Measurements from ENCODE around the gene CEACAM19.
"Not testable (repeated sequence)": the region's sequence is repeated elsewhere in the genome, so short reads cannot be mapped to it uniquely, and the experiment has no call there.

The CEACAM19 gene

DNA sequence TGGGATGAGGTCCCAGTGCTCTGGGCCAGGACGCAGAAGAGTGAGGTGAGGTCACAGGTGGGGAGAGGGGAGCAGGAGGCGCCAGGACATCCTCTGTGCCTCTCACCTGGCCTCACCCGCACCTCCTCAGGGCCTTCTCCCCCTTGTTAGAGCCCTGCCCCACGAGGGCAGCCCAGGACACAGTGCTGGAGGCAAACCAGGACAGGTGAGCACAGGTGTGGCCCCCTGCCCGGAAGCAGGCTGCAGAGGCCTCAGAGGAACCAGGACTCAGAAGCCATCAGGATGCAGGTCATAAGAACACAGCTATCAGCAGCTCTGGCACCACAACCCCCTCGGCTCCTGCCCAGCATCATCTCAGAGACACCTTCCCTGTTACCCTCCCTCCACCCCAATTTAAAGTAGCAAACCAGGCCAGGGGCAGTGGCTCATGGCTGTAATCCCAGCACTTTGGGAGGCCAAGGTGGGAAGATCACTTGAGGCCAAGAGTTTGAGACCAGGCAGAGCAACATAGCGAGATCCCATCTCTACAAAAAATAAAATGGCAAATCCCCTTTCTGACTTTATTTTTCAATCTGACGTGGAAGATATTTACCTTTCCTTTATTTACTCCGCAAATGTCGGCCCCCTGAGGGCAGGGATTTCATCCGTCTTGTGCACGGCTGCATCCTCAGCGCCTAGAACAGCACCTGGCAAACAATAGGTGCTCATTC lies 27.4 kb downstream of the CEACAM19 start, which contains the start of gene CEACAM16:
CEACAM16 (plus strand) TSS at position 660 of the 710 bp plus-strand sequence. CDS start 2,306 bp downstream, outside the sequence.
- in situ Hi-C loops (cut with MboI; ENCODE audit: low sequenced_read_pairs) = loop anchor here (10.0 kb wide), 1 partner anchor 146 kb away; the partner anchor contains the start of gene NECTIN2

DNA sequence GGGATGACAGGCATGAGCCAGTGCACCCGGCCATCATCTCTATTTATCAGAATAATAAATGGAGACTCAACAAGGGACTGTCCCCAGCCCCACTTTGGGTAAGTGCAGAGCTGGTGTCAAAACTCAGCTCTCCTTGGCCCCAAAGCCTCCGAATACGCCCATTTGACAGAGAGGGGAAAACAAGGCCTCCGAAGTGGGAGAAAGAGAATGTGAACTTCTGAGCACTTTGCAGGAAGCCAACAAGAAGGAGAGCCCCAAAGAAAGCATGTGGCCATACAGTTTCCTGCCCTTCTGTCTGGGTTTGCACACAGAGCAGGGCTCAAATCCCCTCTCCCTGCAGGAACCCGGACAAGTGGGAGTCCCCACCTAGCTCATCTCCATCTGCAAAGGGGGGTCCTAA lies 29.3 kb downstream of the CEACAM19 start:
- in situ Hi-C loops (cut with MboI; ENCODE audit: low sequenced_read_pairs) = no loop called here

- in situ Hi-C loops (cut with MboI; ENCODE audit: low sequenced_read_pairs) = no loop called here
These were observed 29.9 kb downstream of the CEACAM19 start for GRCh38 chr19:44701228-44701627.

- in situ Hi-C loops (cut with MboI; ENCODE audit: low sequenced_read_pairs) = no loop called here
These were observed 31.4 kb downstream of the CEACAM19 start for GRCh38 chr19:44702551-44703176.

- in situ Hi-C loops (cut with MboI; ENCODE audit: low sequenced_read_pairs) = no loop called here
These were observed 32.2 kb downstream of the CEACAM19 start for GRCh38 chr19:44703336-44704078.

DNA sequence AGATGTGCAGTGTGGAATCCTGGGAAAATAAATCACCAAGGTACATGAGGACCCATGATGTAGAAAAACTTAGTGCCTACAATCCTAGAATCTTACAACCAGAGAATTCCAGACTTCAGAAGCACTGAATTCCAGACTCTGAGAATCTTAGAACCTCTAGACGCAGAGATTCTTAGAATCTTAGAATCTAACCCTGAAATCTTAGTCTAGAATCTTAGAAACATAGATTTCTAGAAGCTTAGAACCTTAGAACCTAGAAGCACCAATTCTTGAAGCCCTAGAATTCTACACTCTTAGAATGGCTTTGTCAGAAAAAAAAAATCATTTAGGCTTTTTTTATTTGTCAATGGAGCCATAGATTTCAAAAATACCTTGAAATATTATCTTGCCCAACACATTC lies 33.7 kb downstream of the CEACAM19 start:
- in situ Hi-C loops (cut with MboI; ENCODE audit: low sequenced_read_pairs) = no loop called here

- in situ Hi-C loops (cut with MboI; ENCODE audit: low sequenced_read_pairs) = no loop called here
These were observed 34.3 kb downstream of the CEACAM19 start for GRCh38 chr19:44705502-44706010.

DNA sequence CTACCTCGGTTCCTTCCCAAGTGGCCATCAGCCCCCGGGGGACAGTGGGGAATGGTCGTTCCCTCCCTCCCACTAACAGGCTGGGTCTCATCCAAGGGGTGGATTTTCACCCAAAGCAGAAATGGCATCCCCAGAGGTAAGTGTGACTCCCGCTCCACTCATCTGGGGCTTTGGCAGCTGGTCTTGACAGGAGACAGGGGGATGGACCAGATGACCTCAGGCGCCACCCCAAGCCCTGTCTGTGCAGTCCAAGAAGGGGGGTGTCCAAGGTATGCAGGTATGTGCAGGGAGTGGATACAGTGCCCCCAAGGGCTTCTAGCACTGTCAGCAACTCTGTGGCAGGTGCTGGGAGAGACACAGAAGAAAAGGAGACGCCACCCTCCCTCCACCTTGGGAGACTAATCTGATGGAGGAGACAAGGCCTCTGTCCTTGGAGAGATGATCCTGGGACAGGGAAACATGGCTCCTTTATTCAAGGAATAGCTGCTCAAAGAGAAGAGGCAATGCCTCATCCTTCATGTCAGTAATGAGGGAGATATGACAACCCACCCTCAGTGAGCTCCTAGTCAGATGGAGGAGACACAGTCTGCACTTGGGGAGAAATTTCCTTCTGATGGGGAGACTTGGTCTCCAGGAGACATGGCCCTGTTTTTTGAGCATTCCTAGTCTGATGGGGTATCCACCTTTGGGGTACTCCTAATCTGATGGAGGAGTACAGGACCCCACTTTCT lies 35.4 kb downstream of the CEACAM19 start:
- in situ Hi-C loops (cut with MboI; ENCODE audit: low sequenced_read_pairs) = no loop called here

- in situ Hi-C loops (cut with MboI; ENCODE audit: low sequenced_read_pairs) = no loop called here
These were observed 36.5 kb downstream of the CEACAM19 start for GRCh38 chr19:44707794-44708193.

DNA sequence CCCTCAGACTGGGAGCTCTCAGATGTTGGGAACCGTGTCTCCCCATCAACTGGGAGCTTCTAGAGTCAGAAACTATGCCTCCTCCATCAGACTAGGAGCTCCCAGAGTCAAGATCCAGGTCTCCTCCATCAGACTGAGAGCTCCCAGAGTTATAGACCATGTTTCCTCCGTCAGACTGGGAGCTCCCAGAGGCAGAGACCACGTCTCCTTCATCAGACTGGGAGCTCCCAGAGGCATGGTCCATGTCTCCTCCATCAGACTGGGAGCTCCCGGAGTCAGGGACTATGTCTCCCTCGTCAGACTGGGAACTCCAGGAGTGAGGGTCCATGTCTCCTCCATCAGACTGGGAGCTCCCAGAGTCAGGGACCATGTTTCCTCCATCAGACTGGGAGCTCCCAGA lies 37.7 kb downstream of the CEACAM19 start:
- in situ Hi-C loops (cut with MboI; ENCODE audit: low sequenced_read_pairs) = no loop called here

- in situ Hi-C loops (cut with MboI; ENCODE audit: low sequenced_read_pairs) = not testable (repeated sequence)
These were observed 38.4 kb downstream of the CEACAM19 start for GRCh38 chr19:44709434-44710266.

GRCh38 chr19:44710483-44710882 lies 39.2 kb downstream of the CEACAM19 start:
- in situ Hi-C loops (cut with MboI; ENCODE audit: low sequenced_read_pairs) = no loop called here

GRCh38 chr19:44712864-44713515 lies 41.7 kb downstream of the CEACAM19 start:
- in situ Hi-C loops (cut with MboI; ENCODE audit: low sequenced_read_pairs) = no loop called here

GRCh38 chr19:44714597-44715169 lies 43.4 kb downstream of the CEACAM19 start:
- in situ Hi-C loops (cut with MboI; ENCODE audit: low sequenced_read_pairs) = no loop called here

DNA sequence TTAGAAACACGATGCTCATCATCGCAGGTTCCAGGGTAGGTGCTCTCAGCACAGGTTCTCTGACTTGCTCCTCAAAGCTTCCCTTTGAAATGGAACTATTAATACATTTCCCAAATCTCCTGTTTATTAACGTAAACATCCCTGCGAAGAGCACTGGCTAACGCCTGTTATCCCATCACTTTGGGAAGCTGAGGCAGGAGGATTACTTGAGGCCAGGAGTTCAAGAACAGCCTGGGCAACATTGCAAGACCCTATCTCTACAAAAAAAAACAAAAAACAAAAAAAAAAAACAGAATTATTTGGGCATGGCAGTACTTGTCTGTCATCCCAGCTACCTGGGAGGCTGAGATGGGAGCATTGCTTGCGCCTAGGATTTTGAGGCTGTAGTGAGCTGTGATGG lies 46.3 kb downstream of the CEACAM19 start:
- in situ Hi-C loops (cut with MboI; ENCODE audit: low sequenced_read_pairs) = no loop called here

DNA sequence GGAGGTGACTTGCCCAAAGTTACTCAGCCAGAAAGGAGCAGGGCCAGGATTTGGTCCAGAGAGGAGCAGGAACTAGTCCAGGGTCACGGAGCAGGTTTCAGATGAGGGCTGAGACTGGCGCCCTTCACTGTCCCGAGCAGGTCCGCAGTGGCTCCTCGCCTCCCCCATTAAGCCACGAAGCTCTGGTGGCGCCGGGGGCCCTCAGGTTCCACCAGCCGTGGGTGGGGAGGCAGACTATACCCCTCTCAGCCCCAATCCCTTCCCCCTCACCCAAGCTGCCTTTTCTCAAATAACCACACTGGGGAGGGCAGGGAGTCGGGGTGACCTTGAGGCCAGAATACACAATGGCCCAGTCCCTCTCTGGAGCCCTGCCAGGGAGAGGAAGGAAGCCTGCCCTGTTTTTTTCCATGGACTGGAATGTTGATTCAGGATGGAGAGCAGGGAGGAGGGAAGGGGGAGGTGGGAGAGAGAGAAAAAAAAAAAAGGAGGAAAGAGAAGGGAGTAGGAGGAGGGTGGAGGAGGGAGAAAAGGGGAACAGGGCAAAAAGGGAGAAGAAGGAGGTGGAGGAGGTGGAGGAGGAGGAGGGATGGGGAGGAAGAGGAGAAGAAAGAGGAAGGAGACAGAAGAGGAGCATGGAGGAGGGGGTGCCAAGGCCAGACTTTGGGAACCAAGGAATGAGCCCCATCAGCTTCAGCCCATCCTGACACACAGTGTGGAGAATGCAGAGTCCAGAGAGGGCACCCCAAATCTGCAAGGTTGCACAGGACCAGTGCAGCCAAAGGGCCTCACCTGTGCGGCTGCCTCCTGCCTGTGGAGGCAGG lies 47.4 kb downstream of the CEACAM19 start:
- in situ Hi-C loops (cut with MboI; ENCODE audit: low sequenced_read_pairs) = no loop called here

GRCh38 chr19:44719262-44719701 lies 48.0 kb downstream of the CEACAM19 start:
- in situ Hi-C loops (cut with MboI; ENCODE audit: low sequenced_read_pairs) = no loop called here

DNA sequence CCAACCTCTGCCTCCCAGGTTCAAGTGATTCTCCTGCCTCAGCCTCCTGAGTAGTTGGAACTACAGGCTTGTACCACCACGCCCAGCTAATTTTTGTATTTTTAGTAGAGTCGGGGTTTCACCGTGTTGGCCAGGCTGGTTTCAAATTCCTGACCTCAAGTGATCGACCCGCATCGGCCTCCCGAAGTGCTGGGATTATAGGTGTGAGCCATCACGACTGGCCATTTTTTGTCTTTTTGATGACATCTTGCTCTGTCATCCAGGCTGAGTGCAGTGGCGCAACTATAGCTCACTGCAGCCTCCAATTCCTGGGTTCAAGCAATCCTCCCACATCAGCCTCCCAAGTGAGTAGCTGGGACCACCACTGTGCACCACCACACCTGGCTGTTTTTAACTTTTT lies 49.1 kb downstream of the CEACAM19 start:
- in situ Hi-C loops (cut with MboI; ENCODE audit: low sequenced_read_pairs) = not testable (repeated sequence)
